Stimulated activated CD4-positive, alpha-beta T cell treated with anti-CD3 and anti-CD28 coated beads, TNF-alpha, amount 100 ng/mL, for 4 hours (primary cell): ENCODE measurements around the gene MTOR.
"Not testable (repeated sequence)": the region's sequence is repeated elsewhere in the genome, so short reads cannot be mapped to it uniquely, and the experiment has no call there.

ENCODE experiments used
- DNase-seq, 3 experiments: peaks; one replicate each; pipeline ENCODE4 v3.0.0-alpha.2; 2020; ENCODE audit warnings: low read depth in 3 of 3

MTOR gene

GRCh38 chr1:11262171-11263049, at the start of gene MTOR:
Gene MTOR, minus strand, starts transcription at chr1:11262551. Its CDS starts 3,142 bp downstream, at chr1:11259409.
- DNase-seq, result peak; percentile 82 to 94 (median 93)

- DNase-seq, result no peak
Measured at GRCh38 chr1:11309385-11309784, 47.0 kb upstream of the MTOR start.

GRCh38 chr1:11308699-11309224, 46.4 kb upstream of the MTOR start:
- DNase-seq, result no peak

GRCh38 chr1:11307852-11308251, 45.5 kb upstream of the MTOR start:
- no peak for DNase-seq

- not testable (repeated sequence) for DNase-seq
Measured at GRCh38 chr1:11305516-11305915, 43.2 kb upstream of the MTOR start.

- DNase-seq, result no peak
Measured at GRCh38 chr1:11302366-11302765, 40.0 kb upstream of the MTOR start.

- DNase-seq, result no peak
Measured at GRCh38 chr1:11301601-11302000, 39.2 kb upstream of the MTOR start.

- DNase-seq, result no peak
Measured at GRCh38 chr1:11299225-11299574, 36.8 kb upstream of the MTOR start.

- no peak for DNase-seq
Measured at GRCh38 chr1:11298390-11299224, 36.3 kb upstream of the MTOR start.

- DNase-seq, result not testable (repeated sequence)
Measured at GRCh38 chr1:11297774-11298173, 35.4 kb upstream of the MTOR start.

GRCh38 chr1:11295905-11296304, 33.6 kb upstream of the MTOR start:
- no peak for DNase-seq

- no peak for DNase-seq
Measured at GRCh38 chr1:11294951-11295350, 32.6 kb upstream of the MTOR start.

GRCh38 chr1:11293856-11294255, 31.5 kb upstream of the MTOR start:
- DNase-seq, result no peak

- DNase-seq, result no peak
Measured at GRCh38 chr1:11291049-11291448, 28.7 kb upstream of the MTOR start.

- DNase-seq, result no peak
Measured at GRCh38 chr1:11289064-11289463, 26.7 kb upstream of the MTOR start.

GRCh38 chr1:11286735-11287410, 24.5 kb upstream of the MTOR start:
- DNase-seq, result no peak

GRCh38 chr1:11285883-11286734, 23.8 kb upstream of the MTOR start:
- DNase-seq, result no peak

GRCh38 chr1:11284784-11285183, 22.4 kb upstream of the MTOR start:
- DNase-seq, result no peak

- no peak for DNase-seq
Measured at GRCh38 chr1:11283151-11283550, 20.8 kb upstream of the MTOR start.

GRCh38 chr1:11281518-11282331, 19.4 kb upstream of the MTOR start:
- no peak for DNase-seq
